ENCODE data around the gene CMKLR1. TPM values are rescaled to one million over a fixed set of nuclear protein-coding genes. Genes with fewer than 3 reads are reported as not detected.

Gene CMKLR1
- total RNA-seq, 2 donors from 2014 or later = not detected

- Mint-ChIP-seq H3K9me3 (no peaks in the 10 kb centered on the region), H3K4me3 (no peak overlapping the region), H3K4me1 (no peaks in the 10 kb centered on the region), H3K27ac (no peak overlapping the region), H3K27me3 (ENCODE audit: insufficient read depth) (peaks cover 2% of the 10 kb centered on the region), H3K36me3 (ENCODE audit: low read depth) (no peaks in the 10 kb centered on the region)
- Histone ChIP-seq H3K36me3 (ENCODE audit: control insufficient read depth, insufficient read depth, low read length) (no peaks in the 10 kb centered on the region), H3K9me3 (ENCODE audit: control insufficient read depth, low read length) (no peaks in the 10 kb centered on the region), H3K9ac (ENCODE audit: extremely low read depth, low read length, poor library complexity, severe bottlenecking) (no peak overlapping the region), H3K4me1 (ENCODE audit: control insufficient read depth, insufficient read depth, low read length) (no peaks in the 10 kb centered on the region), H3K27ac (ENCODE audit: low read depth, low read length) (no peak overlapping the region), H3K4me3 (ENCODE audit: low read length) (no peak overlapping the region), H3K27me3 (ENCODE audit: control insufficient read depth, insufficient read depth, low read length, poor library complexity, severe bottlenecking) (no peaks in the 10 kb centered on the region)
- no peak for TF ChIP-seq CTCF (conservative IDR thresholded peaks at IDR 0.05)
- no peak for DNase-seq
- 75 to 89% methylated on average over 3 of the region's 3 CpGs for WGBS, 2 experiments (ENCODE audit: insufficient coverage in 1 of 2, insufficient read length in 1 of 2)
These were observed 25.8 kb upstream of the CMKLR1 start for GRCh38 chr12:108364879-108365278.

GRCh38 chr12:108363565-108363964 lies 24.5 kb upstream of the CMKLR1 start:
- Histone ChIP-seq H3K9me3 (ENCODE audit: control insufficient read depth, low read length) (no peaks in the 10 kb centered on the region), H3K4me1 (ENCODE audit: control insufficient read depth, insufficient read depth, low read length) (peaks cover 2% of the 10 kb centered on the region), H3K27ac (ENCODE audit: low read depth, low read length) (no peak overlapping the region), H3K4me3 (ENCODE audit: low read length) (no peak overlapping the region), H3K36me3 (ENCODE audit: control insufficient read depth, insufficient read depth, low read length) (no peaks in the 10 kb centered on the region), H3K27me3 (ENCODE audit: control insufficient read depth, insufficient read depth, low read length, poor library complexity, severe bottlenecking) (no peaks in the 10 kb centered on the region), H3K9ac (ENCODE audit: extremely low read depth, low read length, poor library complexity, severe bottlenecking) (no peak overlapping the region)
- H3K27ac Mint-ChIP-seq = no peak overlapping the region
- no peaks in the 10 kb centered on the region for H3K9me3 Mint-ChIP-seq
- peaks cover 1% of the 10 kb centered on the region for H3K27me3 Mint-ChIP-seq (ENCODE audit: insufficient read depth)
- WGBS, 2 experiments (ENCODE audit: insufficient coverage in 1 of 2, insufficient read length in 1 of 2) = 33 to 83% methylated on average over 1 of the region's 1 CpG
- no peaks in the 10 kb centered on the region for H3K36me3 Mint-ChIP-seq (ENCODE audit: low read depth)
- DNase-seq = no peak
- TF ChIP-seq CTCF (conservative IDR thresholded peaks at IDR 0.05) = no peak
- no peaks in the 10 kb centered on the region for H3K4me1 Mint-ChIP-seq
- H3K4me3 Mint-ChIP-seq = no peak overlapping the region

- Mint-ChIP-seq H3K36me3 (ENCODE audit: low read depth) (no peaks in the 10 kb centered on the region), H3K4me1 (no peaks in the 10 kb centered on the region), H3K27ac (no peak overlapping the region), H3K4me3 (no peak overlapping the region), H3K27me3 (ENCODE audit: insufficient read depth) (no peaks in the 10 kb centered on the region), H3K9me3 (no peaks in the 10 kb centered on the region)
- H3K27me3 ChIP-seq (ENCODE audit: control insufficient read depth, insufficient read depth, low read length, poor library complexity, severe bottlenecking) = no peaks in the 10 kb centered on the region
- H3K9ac ChIP-seq (ENCODE audit: extremely low read depth, low read length, poor library complexity, severe bottlenecking) = no peak overlapping the region
- 80 to 82% methylated on average over 5 to 8 of the region's 11 CpGs for WGBS, 2 experiments (ENCODE audit: insufficient coverage in 1 of 2, insufficient read length in 1 of 2)
- H3K36me3 ChIP-seq (ENCODE audit: control insufficient read depth, insufficient read depth, low read length) = no peaks in the 10 kb centered on the region
- no peak for TF ChIP-seq CTCF (conservative IDR thresholded peaks at IDR 0.05)
- no peak overlapping the region for H3K4me3 ChIP-seq (ENCODE audit: low read length)
- DNase-seq = peak; percentile 24
- no peak overlapping the region for H3K27ac ChIP-seq (ENCODE audit: low read depth, low read length)
- H3K4me1 ChIP-seq (ENCODE audit: control insufficient read depth, insufficient read depth, low read length) = peaks cover 4% of the 10 kb centered on the region
- H3K9me3 ChIP-seq (ENCODE audit: control insufficient read depth, low read length) = no peaks in the 10 kb centered on the region
These were observed 24.1 kb upstream of the CMKLR1 start for GRCh38 chr12:108363165-108363564.
